ENCODE measurements around the gene HAT1.
A peak's percentile ranks its signal among the peaks of the same experiment; 100 is the strongest.

The HAT1 gene

GRCh38 chr2:171959998-171960397, 37.7 kb downstream of the HAT1 start:
- H3K27ac ChIP-seq (ENCODE audit: low read length), result no peak overlapping the region
- DNase-seq, result no peak
- peaks cover 29% of the 10 kb centered on the region; the same call in 1 of the 2 replicates for H3K36me3 ChIP-seq (ENCODE audit: insufficient read depth, low read length)
- H3K27me3 ChIP-seq (ENCODE audit: insufficient read depth, low read length, poor library complexity), result no peaks in the 10 kb centered on the region
- no peak for TF ChIP-seq CTCF (IDR thresholded peaks at IDR 0.05; ENCODE audit: borderline replicate concordance, extremely low read depth, low read length, poor library complexity, severe bottlenecking)
- no peak for TF ChIP-seq EZH2 (IDR thresholded peaks at IDR 0.05; ENCODE audit: borderline replicate concordance, low read depth, low read length, severe bottlenecking)
- H3K79me2 ChIP-seq (ENCODE audit: insufficient read depth, low read length), result peaks cover 33% of the 10 kb centered on the region
- no peak overlapping the region for H3K4me2 ChIP-seq (ENCODE audit: insufficient read depth, low read length)
- H3K9ac ChIP-seq (ENCODE audit: low read depth, low read length), result no peak overlapping the region
- peaks cover 30% of the 10 kb centered on the region; the same call in 1 of the 2 replicates for H3K4me1 ChIP-seq (ENCODE audit: insufficient read depth, low read length)
- no peak overlapping the region for H3K4me3 ChIP-seq (ENCODE audit: low read depth in 1 of 2, low read length in 2 of 2)
- no peaks in the 10 kb centered on the region for H3K9me3 ChIP-seq (ENCODE audit: insufficient read depth, low read length, severe bottlenecking)
- ATAC-seq (ENCODE audit: insufficient read depth, low read depth), result no peak
- H4K20me1 ChIP-seq (ENCODE audit: insufficient read depth, low read length), result peaks cover 3% of the 10 kb centered on the region; the same call in 1 of the 2 replicates
- no peak overlapping the region for H2AFZ ChIP-seq (ENCODE audit: low read depth, low read length)

GRCh38 chr2:171960570-171960969, 38.3 kb downstream of the HAT1 start:
- Histone ChIP-seq H3K4me2 (ENCODE audit: insufficient read depth, low read length) (no peak overlapping the region), H3K79me2 (ENCODE audit: insufficient read depth, low read length) (peaks cover 33% of the 10 kb centered on the region), H3K4me3 (ENCODE audit: low read depth in 1 of 2, low read length in 2 of 2) (no peak overlapping the region), H3K27ac (ENCODE audit: low read length) (no peak overlapping the region), H3K9ac (ENCODE audit: low read depth, low read length) (no peak overlapping the region), H2AFZ (ENCODE audit: low read depth, low read length) (no peak overlapping the region), H4K20me1 (ENCODE audit: insufficient read depth, low read length) (peaks cover 3% of the 10 kb centered on the region; the same call in 1 of the 2 replicates), H3K36me3 (ENCODE audit: insufficient read depth, low read length) (peaks cover 32% of the 10 kb centered on the region), H3K9me3 (ENCODE audit: insufficient read depth, low read length, severe bottlenecking) (no peaks in the 10 kb centered on the region), H3K4me1 (ENCODE audit: insufficient read depth, low read length) (peaks cover 36% of the 10 kb centered on the region), H3K27me3 (ENCODE audit: insufficient read depth, low read length, poor library complexity) (no peaks in the 10 kb centered on the region)
- DNase-seq (no peak), ATAC-seq (ENCODE audit: insufficient read depth, low read depth) (no peak)
- no peak for TF ChIP-seq EZH2 (IDR thresholded peaks at IDR 0.05; ENCODE audit: borderline replicate concordance, low read depth, low read length, severe bottlenecking)
- TF ChIP-seq CTCF (IDR thresholded peaks at IDR 0.05; ENCODE audit: borderline replicate concordance, extremely low read depth, low read length, poor library complexity, severe bottlenecking), result no peak

- no peak overlapping the region for H3K27ac ChIP-seq (ENCODE audit: low read length)
- H4K20me1 ChIP-seq (ENCODE audit: insufficient read depth, low read length), result peaks cover 3% of the 10 kb centered on the region; the same call in 1 of the 2 replicates
- peaks cover 33% of the 10 kb centered on the region for H3K79me2 ChIP-seq (ENCODE audit: insufficient read depth, low read length)
- H3K9ac ChIP-seq (ENCODE audit: low read depth, low read length), result no peak overlapping the region
- no peaks in the 10 kb centered on the region for H3K27me3 ChIP-seq (ENCODE audit: insufficient read depth, low read length, poor library complexity)
- no peak overlapping the region for H3K4me3 ChIP-seq (ENCODE audit: low read depth in 1 of 2, low read length in 2 of 2)
- ATAC-seq (ENCODE audit: insufficient read depth, low read depth) (peak; percentile 75), DNase-seq (peak; percentile 59)
- H2AFZ ChIP-seq (ENCODE audit: low read depth, low read length), result no peak overlapping the region
- H3K4me2 ChIP-seq (ENCODE audit: insufficient read depth, low read length), result no peak overlapping the region
- TF ChIP-seq CTCF (IDR thresholded peaks at IDR 0.05; ENCODE audit: borderline replicate concordance, extremely low read depth, low read length, poor library complexity, severe bottlenecking), result no peak
- no peaks in the 10 kb centered on the region for H3K9me3 ChIP-seq (ENCODE audit: insufficient read depth, low read length, severe bottlenecking)
- peaks cover 47% of the 10 kb centered on the region for H3K36me3 ChIP-seq (ENCODE audit: insufficient read depth, low read length)
- H3K4me1 ChIP-seq (ENCODE audit: insufficient read depth, low read length), result peaks cover 41% of the 10 kb centered on the region
These were observed 40.9 kb downstream of the HAT1 start for GRCh38 chr2:171963198-171963597.

- H2AFZ ChIP-seq (ENCODE audit: low read depth, low read length), result no peak overlapping the region
- no peak overlapping the region for H3K9ac ChIP-seq (ENCODE audit: low read depth, low read length)
- no peak overlapping the region for H3K27ac ChIP-seq (ENCODE audit: low read length)
- ATAC-seq (ENCODE audit: insufficient read depth, low read depth) (no peak), DNase-seq (no peak)
- H3K27me3 ChIP-seq (ENCODE audit: insufficient read depth, low read length, poor library complexity), result no peaks in the 10 kb centered on the region
- no peaks in the 10 kb centered on the region for H3K9me3 ChIP-seq (ENCODE audit: insufficient read depth, low read length, severe bottlenecking)
- no peak overlapping the region for H3K4me3 ChIP-seq (ENCODE audit: low read depth in 1 of 2, low read length in 2 of 2)
- TF ChIP-seq EZH2 (IDR thresholded peaks at IDR 0.05; ENCODE audit: borderline replicate concordance, low read depth, low read length, severe bottlenecking) (no peak), CTCF (IDR thresholded peaks at IDR 0.05; ENCODE audit: borderline replicate concordance, extremely low read depth, low read length, poor library complexity, severe bottlenecking) (no peak)
- H3K4me2 ChIP-seq (ENCODE audit: insufficient read depth, low read length), result no peak overlapping the region
- peaks cover 32% of the 10 kb centered on the region for H3K79me2 ChIP-seq (ENCODE audit: insufficient read depth, low read length)
- peaks cover 58% of the 10 kb centered on the region for H3K36me3 ChIP-seq (ENCODE audit: insufficient read depth, low read length)
- peaks cover 41% of the 10 kb centered on the region for H3K4me1 ChIP-seq (ENCODE audit: insufficient read depth, low read length)
- H4K20me1 ChIP-seq (ENCODE audit: insufficient read depth, low read length), result peaks cover 3% of the 10 kb centered on the region; the same call in 1 of the 2 replicates
These were observed 42.0 kb downstream of the HAT1 start for GRCh38 chr2:171964308-171964707.
